Upper lobe of left lung (tissue), 6 donors: ENCODE results near the gene WDR90. TPM values are rescaled to one million over a fixed set of nuclear protein-coding genes. Genes with fewer than 3 reads are reported as not detected.
A peak's percentile ranks its signal among the peaks of the same experiment; 100 is the strongest.

Experiments
- ATAC-seq, 2 donors: fragments of 200-7000 bp; cut with Tn5 transposase; one replicate each; pipeline ENCODE4 v1.9.1; 2022; ENCODE audit warnings: mild to moderate bottlenecking in 2 of 2, moderate library complexity in 2 of 2; ENCODE audit not compliant: low FRiP score in 2 of 2
- DNase-seq, 2 donors: peaks; one replicate each; pipeline ENCODE4 v3.0.0-alpha.2; 2019 to 2020
- H3K27ac ChIP-seq, 4 donors: fragments of 200-600 bp; sonication (generic); one replicate each; pipeline ENCODE4 v1.5.1; 2016 to 2019
- H3K27me3 ChIP-seq, 4 donors: fragments of 200-600 bp; sonication (generic); one replicate each; pipeline ENCODE4 v1.5.1; 2017 to 2019
- H3K36me3 ChIP-seq, 4 donors: fragments of 200-600 bp; sonication (generic); one replicate each; pipeline ENCODE4 v1.5.1; 2016 to 2019
- H3K4me1 ChIP-seq, 4 donors: fragments of 200-600 bp; sonication (generic); one replicate each; pipeline ENCODE4 v1.5.1; 2018 to 2019
- H3K4me3 ChIP-seq, 4 donors: fragments of 200-600 bp; sonication (generic); one replicate each; pipeline ENCODE4 v1.5.1; 2017 to 2019; ENCODE audit warnings: mild to moderate bottlenecking in 2 of 4, moderate library complexity in 1 of 4
- H3K9me3 ChIP-seq, 4 donors: fragments of 200-600 bp; sonication (generic); one replicate each; pipeline ENCODE4 v1.5.1; 2018 to 2019
- CTCF ChIP-seq, 6 experiments: fragments of 450-650 bp in 4 of 6; fragments of 200-600 bp in 2 of 6; sonication (generic) in 2 of 6; IDR thresholded peaks; one replicate each; pipeline ENCODE4 v1.5.1; 2016 to 2019; ENCODE audit warnings: antibody characterized with exemption in 6 of 6
- EP300 ChIP-seq, 4 donors: sonication (generic); formaldehyde crosslinking; IDR thresholded peaks; one replicate each; pipeline ENCODE4 v1.5.1; 2017; ENCODE audit warnings: antibody characterized with exemption in 4 of 4, control low read depth in 2 of 4
- POLR2A ChIP-seq, 4 donors: fragments of 450-650 bp; IDR thresholded peaks; one replicate each; pipeline ENCODE4 v1.5.1; 2016 to 2017; ENCODE audit warnings: antibody characterized with exemption in 4 of 4, mild to moderate bottlenecking in 2 of 4
- POLR2AphosphoS5 ChIP-seq, 2 donors: sonication (generic); formaldehyde crosslinking; IDR thresholded peaks; one replicate each; pipeline ENCODE4 v1.5.1; 2017; ENCODE audit warnings: antibody characterized with exemption in 2 of 2
- WGBS, 2 donors: methylation state at CpG; one replicate each; pipeline ENCODE4 v1.1.5; 2017 to 2018; 5-methylcytosine and 5-hydroxymethylcytosine counted together
- total RNA-seq, 6 donors: library from RNA; depleted of rRNA in 4 of 6; stranded (reverse); fragments of >200 nt in 4 of 6; gene quantifications; one replicate each; pipeline versions ENCODE4 v1.1.0 to v1.2.1, GENCODE V29; 2016 to 2021
- donor health status: DM: no; HTN: no; CAD: no; lungs with moderate emphysema.
- donor health status: DM: no; HTN: yes; CAD: no; lungs with severe emphysema.

The WDR90 gene
- total RNA-seq: 100 to 1,000 TPM in 1 of 6 donors, 10 to 100 TPM in 5; 18.8 to 174 (median 34.1) TPM

- Histone ChIP-seq H3K27ac (peak within 1 kb of the TSS; percentile 82 to 95 (median 86)), H3K27me3 (no peaks in the 10 kb centered on the region), H3K4me1 (peaks cover 26 to 71% (median 41%) of the 10 kb centered on the region in 4 donors), H3K4me3 (peak within 1 kb of the TSS; percentile 38 to 98 (median 86)), H3K9me3 (no peaks in the 10 kb centered on the region), H3K36me3 (peaks cover 0 to 9% (median 3%) of the 10 kb centered on the region in 4 donors)
- DNase-seq (peak; percentile 95 to 99), ATAC-seq (peak; percentile 84 to 96)
- WGBS, 2 donors: 0% methylated on average over 26 of the region's 91 CpGs; no CpG with 5 or more reads in 1 of the 2 donors
- TF ChIP-seq POLR2A (IDR thresholded peaks at IDR 0.05): peak in 2 of 4 donors; percentile 73 to 77
- TF ChIP-seq POLR2AphosphoS5 (IDR thresholded peaks at IDR 0.05): peak; percentile 79 to 80
- TF ChIP-seq CTCF (IDR thresholded peaks at IDR 0.05): peak in 3 of 6 experiments; percentile 8 to 35 (median 12)
- TF ChIP-seq EP300 (IDR thresholded peaks at IDR 0.05): no peak
These were observed at the start of gene WDR90 for GRCh38 chr16:648781-649589. Gene WDR90 (plus strand): TSS chr16:649365. CDS start chr16:649417, 52 bp downstream.

GRCh38 chr16:600781-601180 lies 48.4 kb upstream of the WDR90 start:
- 50 to 61% methylated on average over 5 to 7 of the region's 7 CpGs for whole genome bisulfite sequencing, 2 donors
- DNase-seq (no peak), ATAC-seq (no peak)
- TF ChIP-seq POLR2AphosphoS5 (IDR thresholded peaks at IDR 0.05) (no peak), POLR2A (IDR thresholded peaks at IDR 0.05) (no peak), CTCF (IDR thresholded peaks at IDR 0.05) (no peak), EP300 (IDR thresholded peaks at IDR 0.05) (no peak)
- no peaks in the 10 kb centered on the region for H3K27me3 ChIP-seq
- H3K9me3 ChIP-seq: peaks cover 0 to 4% (median 0%) of the 10 kb centered on the region in 4 donors
- no peak overlapping the region for H3K27ac ChIP-seq
- H3K4me3 ChIP-seq: no peak overlapping the region
- H3K4me1 ChIP-seq: peaks cover 0 to 11% (median 6%) of the 10 kb centered on the region in 4 donors
- H3K36me3 ChIP-seq: peaks cover 4 to 29% (median 19%) of the 10 kb centered on the region in 4 donors

GRCh38 chr16:603933-604332 lies 45.2 kb upstream of the WDR90 start:
- H3K36me3 ChIP-seq: peaks cover 0 to 20% (median 10%) of the 10 kb centered on the region in 4 donors
- H3K4me1 ChIP-seq: no peaks in the 10 kb centered on the region
- TF ChIP-seq POLR2AphosphoS5 (IDR thresholded peaks at IDR 0.05) (no peak), POLR2A (IDR thresholded peaks at IDR 0.05) (no peak), EP300 (IDR thresholded peaks at IDR 0.05) (no peak), CTCF (IDR thresholded peaks at IDR 0.05) (no peak)
- DNase-seq (no peak), ATAC-seq (no peak)
- H3K9me3 ChIP-seq: peaks cover 0 to 4% (median 0%) of the 10 kb centered on the region in 4 donors
- WGBS, 2 donors: 77 to 84% methylated on average over 5 of the region's 5 CpGs
- H3K27ac ChIP-seq: no peak overlapping the region
- no peaks in the 10 kb centered on the region for H3K27me3 ChIP-seq
- no peak overlapping the region for H3K4me3 ChIP-seq

- H3K27ac ChIP-seq: no peak overlapping the region
- no peak overlapping the region for H3K4me3 ChIP-seq
- H3K4me1 ChIP-seq: peaks cover 0 to 17% (median 7%) of the 10 kb centered on the region in 4 donors
- H3K36me3 ChIP-seq: peaks cover 0 to 4% (median 0%) of the 10 kb centered on the region in 4 donors
- no peaks in the 10 kb centered on the region for H3K27me3 ChIP-seq
- H3K9me3 ChIP-seq: peaks cover 0 to 4% (median 0%) of the 10 kb centered on the region in 4 donors
- WGBS, 2 donors: 97 to 98% methylated on average over 20 to 22 of the region's 22 CpGs
- TF ChIP-seq POLR2A (IDR thresholded peaks at IDR 0.05) (no peak), POLR2AphosphoS5 (IDR thresholded peaks at IDR 0.05) (no peak), CTCF (IDR thresholded peaks at IDR 0.05) (no peak), EP300 (IDR thresholded peaks at IDR 0.05) (no peak)
- ATAC-seq (no peak), DNase-seq (no peak)
These were observed 42.4 kb upstream of the WDR90 start for GRCh38 chr16:606656-607307.
